Skin epidermis (tissue), 12 donors: ENCODE results near the gene SOX13.
"Not testable (repeated sequence)": the region's sequence is repeated elsewhere in the genome, so short reads cannot be mapped to it uniquely, and the experiment has no call there.

Experiments
- H3K27ac ChIP-seq, 21 experiments: fragments of 200-600 bp; sonication (generic) in 11 of 21; one replicate each; pipeline ENCODE4 v1.5.0; 2020; ENCODE audit warnings: mild to moderate bottlenecking in 3 of 21, inconsistent platforms in 2 of 21, moderate library complexity in 2 of 21
- H3K4me3 ChIP-seq, 7 experiments: fragments of 200-600 bp; sonication (generic) in 2 of 7; one replicate each; pipeline ENCODE4 v1.5.0; 2020; ENCODE audit warnings: inconsistent platforms in 2 of 7, mild to moderate bottlenecking in 2 of 7, moderate library complexity in 1 of 7

The SOX13 gene

GRCh38 chr1:204099754-204100153, 26.8 kb downstream of the SOX13 start:
- H3K4me3 ChIP-seq, H3K27ac ChIP-seq: not testable (repeated sequence)

GRCh38 chr1:204102029-204102611, 29.2 kb downstream of the SOX13 start:
- peak overlapping the region in 8 of 21 experiments; percentile 8 to 81 (median 56) for H3K27ac ChIP-seq
- no peak overlapping the region for H3K4me3 ChIP-seq

- peak overlapping the region in 15 of 21 experiments; percentile 8 to 82 (median 67) for H3K27ac ChIP-seq
These were observed 30.0 kb downstream of the SOX13 start for GRCh38 chr1:204102739-204103430.

DNA sequence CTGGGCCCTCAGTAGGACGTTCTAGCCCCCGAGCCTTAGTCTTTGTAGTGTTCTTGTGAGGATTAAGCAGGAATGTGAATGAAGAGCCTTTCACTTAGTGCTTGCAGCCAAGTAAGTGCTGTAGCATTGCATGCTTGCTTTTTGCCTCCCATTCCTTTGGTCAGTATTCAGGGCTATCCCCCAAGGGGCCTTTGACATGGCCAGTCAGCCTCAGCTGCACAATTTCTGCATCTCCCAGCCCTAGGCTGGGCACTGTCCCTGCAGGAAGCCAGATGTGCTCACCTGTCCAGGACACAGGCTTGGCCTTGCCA, 30.5 kb downstream of the SOX13 start:
- Histone ChIP-seq H3K4me3 (no peak overlapping the region), H3K27ac (peak overlapping the region in 19 of 21 experiments; percentile 8 to 82 (median 67))

More at GRCh38 chr1:204102739-204103430, 30.0 kb downstream of the SOX13 start:
- H3K4me3 ChIP-seq: no peak overlapping the region

- H3K4me3 ChIP-seq: no peak overlapping the region
- H3K27ac ChIP-seq: peak overlapping the region in 19 of 21 experiments; percentile 22 to 82 (median 67)
These were observed 31.6 kb downstream of the SOX13 start for GRCh38 chr1:204104331-204105130.

DNA sequence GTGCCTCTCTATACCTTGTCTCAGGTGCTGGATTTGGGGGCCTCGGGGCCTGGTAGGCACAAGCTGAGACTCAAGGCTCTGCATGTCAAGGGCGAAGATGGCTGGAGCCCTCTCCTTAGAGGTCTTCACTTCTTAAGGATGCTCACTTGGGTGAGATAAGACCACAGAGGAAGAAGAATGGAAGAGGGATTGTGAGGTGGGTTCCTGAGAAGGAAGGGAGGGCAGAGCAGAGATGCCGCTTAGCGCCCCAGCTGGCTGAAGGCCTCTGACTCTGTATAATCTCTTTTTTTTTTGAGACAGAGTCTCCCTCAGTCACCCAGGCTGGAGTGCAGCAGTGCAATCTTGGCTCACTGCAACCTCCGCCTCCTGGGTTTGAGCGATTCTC, 32.2 kb downstream of the SOX13 start:
- Histone ChIP-seq H3K4me3 (no peak overlapping the region), H3K27ac (peak overlapping the region in 14 of 21 experiments; percentile 22 to 82 (median 69))

GRCh38 chr1:204106825-204107224, 33.9 kb downstream of the SOX13 start:
- Histone ChIP-seq H3K27ac (peak overlapping the region in 1 of 21 experiments; percentile 1), H3K4me3 (no peak overlapping the region)

DNA sequence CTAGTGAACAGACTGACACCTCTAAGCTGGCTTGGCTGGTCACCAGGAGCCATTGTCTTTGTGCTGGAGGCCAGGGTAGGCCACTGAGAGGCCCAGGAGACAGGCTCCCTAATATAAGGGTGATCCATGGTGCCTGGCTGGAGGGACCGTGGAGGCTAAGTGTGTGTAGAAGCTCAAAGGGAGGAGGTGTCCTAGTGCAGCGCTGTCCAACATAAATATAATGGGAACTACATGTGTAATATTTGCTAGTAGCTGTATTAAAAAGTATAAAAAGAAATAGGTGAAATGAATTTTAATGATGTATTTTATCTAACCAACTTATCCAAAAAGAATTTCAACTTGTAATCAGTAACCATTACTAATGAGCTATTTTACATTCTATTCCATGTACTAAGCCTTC, 35.0 kb downstream of the SOX13 start:
- H3K27ac ChIP-seq: peak overlapping the region in 5 of 21 experiments; percentile 12 to 76 (median 58)
- no peak overlapping the region for H3K4me3 ChIP-seq

- no peak overlapping the region for H3K4me3 ChIP-seq
These were observed 35.6 kb downstream of the SOX13 start for GRCh38 chr1:204108312-204109141.

GRCh38 chr1:204110894-204111633, 38.1 kb downstream of the SOX13 start:
- no peak overlapping the region for H3K4me3 ChIP-seq
- no peak overlapping the region for H3K27ac ChIP-seq

More at GRCh38 chr1:204108312-204109141, 35.6 kb downstream of the SOX13 start:
- peak overlapping the region in 9 of 21 experiments; percentile 2 to 76 (median 28) for H3K27ac ChIP-seq

- no peak overlapping the region for H3K4me3 ChIP-seq
- peak overlapping the region in 6 of 21 experiments; percentile 0 to 37 (median 20) for H3K27ac ChIP-seq
These were observed 40.2 kb downstream of the SOX13 start for GRCh38 chr1:204112876-204113730.

- Histone ChIP-seq H3K4me3 (no peak overlapping the region), H3K27ac (peak overlapping the region in 5 of 21 experiments; percentile 0 to 37 (median 16))
These were observed 41.0 kb downstream of the SOX13 start for GRCh38 chr1:204113896-204114295.

- no peak overlapping the region for H3K4me3 ChIP-seq
- H3K27ac ChIP-seq: peak overlapping the region in 3 of 21 experiments; percentile 1 to 37 (median 16)
These were observed 41.7 kb downstream of the SOX13 start for GRCh38 chr1:204114606-204115005.

GRCh38 chr1:204115116-204115515, 42.2 kb downstream of the SOX13 start:
- H3K27ac ChIP-seq: peak overlapping the region in 1 of 21 experiments; percentile 24

DNA sequence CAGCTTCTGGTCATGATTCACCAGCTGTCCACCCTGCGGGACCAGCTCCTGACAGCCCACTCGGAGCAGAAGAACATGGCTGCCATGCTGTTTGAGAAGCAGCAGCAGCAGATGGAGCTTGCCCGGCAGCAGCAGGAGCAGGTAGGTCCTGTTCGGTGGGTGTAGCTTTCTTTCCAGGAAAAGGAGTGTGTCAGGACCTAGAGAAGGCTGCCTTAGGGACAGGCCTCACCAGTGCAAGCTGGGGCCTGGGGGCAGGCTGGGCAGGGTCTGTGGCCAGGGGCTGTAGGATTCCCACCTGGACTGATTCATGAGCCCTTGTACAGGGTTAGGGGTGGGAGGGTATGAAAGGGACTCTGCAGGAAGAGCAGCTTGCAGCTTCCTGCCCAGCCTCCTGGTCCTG, 43.6 kb downstream of the SOX13 start:
- Histone ChIP-seq H3K4me3 (no peak overlapping the region), H3K27ac (no peak overlapping the region)

More at GRCh38 chr1:204115116-204115515, 42.2 kb downstream of the SOX13 start:
- no peak overlapping the region for H3K4me3 ChIP-seq

GRCh38 chr1:204121840-204122555, 49.1 kb downstream of the SOX13 start:
- Histone ChIP-seq H3K27ac (no peak overlapping the region), H3K4me3 (no peak overlapping the region)

GRCh38 chr1:204123376-204123775, 50.5 kb downstream of the SOX13 start:
- H3K4me3 ChIP-seq: no peak overlapping the region
- H3K27ac ChIP-seq: no peak overlapping the region
